ENCODE data around the gene SESN3.
"Not testable (repeated sequence)": the region's sequence is repeated elsewhere in the genome, so short reads cannot be mapped to it uniquely, and the experiment has no call there.

DNA sequence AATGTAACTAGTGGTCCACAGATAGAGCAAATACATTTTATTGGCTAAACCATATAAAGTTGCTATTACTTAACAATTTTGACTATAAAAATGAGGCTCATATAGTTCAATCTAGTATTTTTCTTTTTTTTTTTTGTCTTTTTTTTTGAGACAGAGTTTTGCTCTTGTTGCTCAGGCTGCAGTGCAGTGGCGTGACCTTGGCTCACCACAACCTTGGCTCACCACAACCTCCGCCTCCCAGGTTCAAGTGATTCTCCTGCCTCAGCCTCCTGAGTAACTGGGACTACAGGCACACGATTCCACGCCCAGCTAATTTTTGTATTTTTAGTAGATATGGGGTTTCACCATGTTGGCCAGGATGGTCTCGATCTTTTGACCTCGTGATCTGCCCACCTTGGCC, 3.9 kb downstream of the SESN3 start:
- TF ChIP-seq POLR2AphosphoS5 (IDR thresholded peaks at IDR 0.05; ENCODE audit: low read depth); CTCF (IDR thresholded peaks at IDR 0.05; ENCODE audit: insufficient read depth, low read length): not testable (repeated sequence)

All from HL-60 (cell line).